ENCODE results near the gene GPR142.

Gene GPR142

DNA sequence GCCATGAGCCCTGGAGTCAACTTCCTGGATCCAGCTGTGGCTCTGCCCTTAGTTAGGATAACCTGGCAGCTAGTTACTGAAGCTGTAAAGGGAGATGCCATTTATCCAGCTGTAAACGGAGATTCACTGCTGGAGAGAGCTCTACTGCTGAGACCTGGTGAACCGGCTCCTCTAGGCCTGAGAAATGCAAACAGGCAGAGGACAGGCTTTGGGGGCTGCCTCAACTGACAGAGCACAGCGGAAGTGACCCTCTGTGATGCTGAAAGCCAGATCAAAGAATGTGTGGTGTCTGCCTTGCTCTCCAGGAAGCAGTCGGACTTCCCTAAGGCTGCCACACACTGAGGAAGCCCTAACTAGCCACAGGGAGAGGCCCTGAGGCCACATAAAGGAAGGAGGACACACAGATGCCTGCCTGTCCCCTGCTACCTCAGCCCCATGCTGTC is 42.7 kb downstream of the GPR142 start:
- Histone ChIP-seq H3F3A (ENCODE audit: low read depth) (no peaks in the 10 kb centered on the region), H3K36me3 (ENCODE audit: insufficient read depth, low read length) (no peaks in the 10 kb centered on the region), H3K27me3 (ENCODE audit: insufficient read depth, low read length, poor library complexity, severe bottlenecking) (no peaks in the 10 kb centered on the region), H4K20me1 (ENCODE audit: insufficient read depth, low read length, poor library complexity, severe bottlenecking) (no peaks in the 10 kb centered on the region), H3K79me2 (ENCODE audit: insufficient read depth, low read length) (no peaks in the 10 kb centered on the region), H3K4me1 (ENCODE audit: insufficient read depth, low read length, poor library complexity, severe bottlenecking) (peaks cover 30% of the 10 kb centered on the region), H3K9me3 (ENCODE audit: insufficient read depth, low read depth, low read length) (no peaks in the 10 kb centered on the region), H3K4me3 (ENCODE audit: low read length, poor library complexity, severe bottlenecking) (peak overlapping the region; percentile 42), H2AFZ (ENCODE audit: low read length) (0 out of 2 replicates have a peak overlapping the region, but pooled peaks have one; percentile 41), H3K9ac (ENCODE audit: low read depth, low read length, poor library complexity, severe bottlenecking) (peak overlapping the region; percentile 74), H3K9me2 (replicated peaks; ENCODE audit: low read depth, low read length) (no peaks in the 10 kb centered on the region), H3K4me2 (ENCODE audit: low read depth, low read length, poor library complexity, severe bottlenecking) (peak overlapping the region; percentile 66)
- TF ChIP-seq EZH2phosphoT487 (IDR thresholded peaks at IDR 0.05; ENCODE audit: borderline replicate concordance) (no peak), CTCF (conservative IDR thresholded peaks at IDR 0.05; ENCODE audit: low read length) (no peak)

DNA sequence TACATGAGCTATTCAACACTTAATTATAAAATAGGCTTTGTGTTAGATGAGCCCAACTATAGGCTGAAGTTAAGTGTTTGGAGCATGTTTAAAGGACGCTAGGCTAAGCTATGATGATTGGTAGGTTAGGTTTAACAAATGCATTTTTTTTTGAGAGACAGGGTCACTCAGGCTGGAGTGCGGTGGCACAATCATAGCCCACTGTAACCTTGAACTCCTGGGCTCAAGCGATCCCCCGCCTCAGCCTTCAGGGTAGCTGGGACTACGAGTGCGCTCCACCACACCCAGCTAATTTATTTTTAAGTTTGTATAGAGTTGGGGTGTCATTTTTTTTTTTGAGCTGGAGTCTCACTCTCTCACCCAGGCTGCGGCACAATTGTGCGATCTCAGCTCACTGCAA is 45.3 kb downstream of the GPR142 start:
- Histone ChIP-seq H3K9ac (ENCODE audit: low read depth, low read length, poor library complexity, severe bottlenecking) (no peak overlapping the region), H3F3A (ENCODE audit: low read depth) (no peaks in the 10 kb centered on the region)

GRCh38 chr17:74413491-74413890 is 46.2 kb downstream of the GPR142 start:
- no peak overlapping the region for H3K9ac ChIP-seq (ENCODE audit: low read depth, low read length, poor library complexity, severe bottlenecking)
- H3K4me2 ChIP-seq (ENCODE audit: low read depth, low read length, poor library complexity, severe bottlenecking), result no peak overlapping the region
- no peak overlapping the region for H3K4me3 ChIP-seq (ENCODE audit: low read length, poor library complexity, severe bottlenecking)
- no peak overlapping the region for H2AFZ ChIP-seq (ENCODE audit: low read length)
- H3K79me2 ChIP-seq (ENCODE audit: insufficient read depth, low read length), result no peaks in the 10 kb centered on the region
- no peaks in the 10 kb centered on the region for H3K9me3 ChIP-seq (ENCODE audit: insufficient read depth, low read depth, low read length)
- TF ChIP-seq EZH2phosphoT487 (IDR thresholded peaks at IDR 0.05; ENCODE audit: borderline replicate concordance) (no peak), CTCF (conservative IDR thresholded peaks at IDR 0.05; ENCODE audit: low read length) (no peak)
- H3K4me1 ChIP-seq (ENCODE audit: insufficient read depth, low read length, poor library complexity, severe bottlenecking), result peaks cover 19% of the 10 kb centered on the region
- H3K9me2 ChIP-seq (replicated peaks; ENCODE audit: low read depth, low read length), result no peaks in the 10 kb centered on the region
- H4K20me1 ChIP-seq (ENCODE audit: insufficient read depth, low read length, poor library complexity, severe bottlenecking), result no peaks in the 10 kb centered on the region
- H3K27me3 ChIP-seq (ENCODE audit: insufficient read depth, low read length, poor library complexity, severe bottlenecking), result no peaks in the 10 kb centered on the region
- H3F3A ChIP-seq (ENCODE audit: low read depth), result no peaks in the 10 kb centered on the region
- no peaks in the 10 kb centered on the region for H3K36me3 ChIP-seq (ENCODE audit: insufficient read depth, low read length)

More for the DNA sequence above, 45.3 kb downstream of the GPR142 start:
- H3K4me1 ChIP-seq (ENCODE audit: insufficient read depth, low read length, poor library complexity, severe bottlenecking), result peaks cover 24% of the 10 kb centered on the region
- no peak overlapping the region for H3K4me2 ChIP-seq (ENCODE audit: low read depth, low read length, poor library complexity, severe bottlenecking)
- no peaks in the 10 kb centered on the region for H3K9me2 ChIP-seq (replicated peaks; ENCODE audit: low read depth, low read length)
- H3K9me3 ChIP-seq (ENCODE audit: insufficient read depth, low read depth, low read length), result no peaks in the 10 kb centered on the region
- no peak overlapping the region for H3K4me3 ChIP-seq (ENCODE audit: low read length, poor library complexity, severe bottlenecking)
- no peaks in the 10 kb centered on the region for H3K27me3 ChIP-seq (ENCODE audit: insufficient read depth, low read length, poor library complexity, severe bottlenecking)
- H4K20me1 ChIP-seq (ENCODE audit: insufficient read depth, low read length, poor library complexity, severe bottlenecking), result no peaks in the 10 kb centered on the region
- H3K79me2 ChIP-seq (ENCODE audit: insufficient read depth, low read length), result no peaks in the 10 kb centered on the region
- H2AFZ ChIP-seq (ENCODE audit: low read length), result no peak overlapping the region
- TF ChIP-seq EZH2phosphoT487 (IDR thresholded peaks at IDR 0.05; ENCODE audit: borderline replicate concordance), result no peak
- H3K36me3 ChIP-seq (ENCODE audit: insufficient read depth, low read length), result no peaks in the 10 kb centered on the region

GRCh38 chr17:74414510-74414909 is 47.2 kb downstream of the GPR142 start:
- H3K36me3 ChIP-seq (ENCODE audit: insufficient read depth, low read length), result no peaks in the 10 kb centered on the region
- no peaks in the 10 kb centered on the region for H3K9me2 ChIP-seq (replicated peaks; ENCODE audit: low read depth, low read length)
- no peaks in the 10 kb centered on the region for H3F3A ChIP-seq (ENCODE audit: low read depth)
- H2AFZ ChIP-seq (ENCODE audit: low read length), result no peak overlapping the region
- no peak overlapping the region for H3K9ac ChIP-seq (ENCODE audit: low read depth, low read length, poor library complexity, severe bottlenecking)
- TF ChIP-seq CTCF (conservative IDR thresholded peaks at IDR 0.05; ENCODE audit: low read length) (no peak), EZH2phosphoT487 (IDR thresholded peaks at IDR 0.05; ENCODE audit: borderline replicate concordance) (no peak)
- no peaks in the 10 kb centered on the region for H3K27me3 ChIP-seq (ENCODE audit: insufficient read depth, low read length, poor library complexity, severe bottlenecking)
- H3K79me2 ChIP-seq (ENCODE audit: insufficient read depth, low read length), result no peaks in the 10 kb centered on the region
- no peak overlapping the region for H3K4me2 ChIP-seq (ENCODE audit: low read depth, low read length, poor library complexity, severe bottlenecking)
- H3K4me3 ChIP-seq (ENCODE audit: low read length, poor library complexity, severe bottlenecking), result no peak overlapping the region
- H3K4me1 ChIP-seq (ENCODE audit: insufficient read depth, low read length, poor library complexity, severe bottlenecking), result peaks cover 14% of the 10 kb centered on the region
- H4K20me1 ChIP-seq (ENCODE audit: insufficient read depth, low read length, poor library complexity, severe bottlenecking), result no peaks in the 10 kb centered on the region
- H3K9me3 ChIP-seq (ENCODE audit: insufficient read depth, low read depth, low read length), result no peaks in the 10 kb centered on the region
